AG09319 (cell line): Measurements from ENCODE around the gene NUFIP1.
"Not testable (repeated sequence)": the region's sequence is repeated elsewhere in the genome, so short reads cannot be mapped to it uniquely, and the experiment has no call there.

Source experiments
- DNase-seq: peaks from one replicate; pipeline ENCODE4 v3.0.0-alpha.2; 2010; ENCODE audit warnings: low read depth; ENCODE audit errors: extremely low read depth
- CTCF ChIP-seq: IDR thresholded peaks from 2 replicates; pipeline ENCODE4 v1.5.1; 2011; ENCODE audit warnings: low read depth, mild to moderate bottlenecking, inconsistent platforms, low read length, moderate library complexity

The NUFIP1 gene

GRCh38 chr13:44989071-44989889 lies at the start of gene NUFIP1, which contains the start of gene GPALPP1:
TSS of gene NUFIP1 (minus strand) at chr13:44989471. CDS start at chr13:44989436, 35 bp downstream.
TSS of gene GPALPP1 (plus strand) at chr13:44989538. CDS start at chr13:44989655, 117 bp downstream.
- TF ChIP-seq CTCF, result no peak; the same call in 1 of the 2 replicates

GRCh38 chr13:45036206-45036605 lies 46.9 kb upstream of the NUFIP1 start:
- TF ChIP-seq CTCF, result no peak

More at GRCh38 chr13:44989071-44989889, at the start of gene NUFIP1, which contains the start of gene GPALPP1:
- DNase-seq, result peak; percentile 78

GRCh38 chr13:45034342-45034741 lies 45.1 kb upstream of the NUFIP1 start:
- no peak for DNase-seq

More at GRCh38 chr13:45036206-45036605, 46.9 kb upstream of the NUFIP1 start:
- no peak for DNase-seq

GRCh38 chr13:45024847-45025246 lies 35.6 kb upstream of the NUFIP1 start:
- DNase-seq, result no peak
- TF ChIP-seq CTCF, result no peak

More at GRCh38 chr13:45034342-45034741, 45.1 kb upstream of the NUFIP1 start:
- no peak for TF ChIP-seq CTCF

GRCh38 chr13:45021250-45021649 lies 32.0 kb upstream of the NUFIP1 start:
- TF ChIP-seq CTCF, result no peak
- DNase-seq, result no peak

GRCh38 chr13:45019981-45020380 lies 30.7 kb upstream of the NUFIP1 start:
- DNase-seq, result not testable (repeated sequence)

GRCh38 chr13:45016792-45017425 lies 27.6 kb upstream of the NUFIP1 start:
- TF ChIP-seq CTCF, result no peak
- no peak for DNase-seq
